Psoas muscle (tissue), 8 donors: ENCODE results near the gene C16orf87. TPM values are rescaled to one million over a fixed set of nuclear protein-coding genes. Genes with fewer than 3 reads are reported as not detected.

Experiments
- ATAC-seq, 4 donors: fragments of 200-7000 bp; cut with Tn5 transposase; one replicate each; pipeline ENCODE4 v1.9.1; 2020; ENCODE audit warnings: moderate library complexity in 3 of 4, mild to moderate bottlenecking in 2 of 4
- DNase-seq, 2 donors: peaks; one replicate each; pipeline ENCODE4 v3.0.0-alpha.2; 2020
- H3K27ac ChIP-seq: fragments of 200-600 bp; one replicate; pipeline ENCODE4 v1.8.0; 2022
- H3K27me3 ChIP-seq, 3 donors: fragments of 200-600 bp in 1 of 3; one replicate each; pipeline versions ENCODE4 v1.6.1 to v1.8.0; 2013 to 2022; ENCODE audit warnings: low read length in 2 of 3, mild to moderate bottlenecking in 2 of 3, moderate library complexity in 1 of 3; ENCODE audit not compliant: insufficient read depth in 3 of 3
- H3K36me3 ChIP-seq, 2 donors: fragments of 200-600 bp in 1 of 2; one replicate each; pipeline versions ENCODE4 v1.6.1 to v1.8.0; 2013 to 2022; ENCODE audit warnings: low read depth in 1 of 2, mild to moderate bottlenecking in 1 of 2, moderate library complexity in 1 of 2; ENCODE audit not compliant: insufficient read depth in 1 of 2
- H3K4me1 ChIP-seq: fragments of 200-600 bp; one replicate; pipeline ENCODE4 v1.8.0; 2022
- H3K4me3 ChIP-seq: fragments of 200-600 bp; one replicate; pipeline ENCODE4 v1.8.0; 2022; ENCODE audit warnings: mild to moderate bottlenecking
- H3K9me3 ChIP-seq: fragments of 200-600 bp; one replicate; pipeline ENCODE4 v1.8.0; 2022
- CTCF ChIP-seq: fragments of 200-600 bp; IDR thresholded peaks from one replicate; pipeline ENCODE4 v1.8.0; 2022; ENCODE audit warnings: antibody characterized with exemption
- WGBS, 3 donors: extraction: QIAGEN DNeasy Blood & Tissue Kit; methylation state at CpG; one replicate each; pipeline versions ENCODE4 v1.1.6 to v1.1.7; 2013; 5-methylcytosine and 5-hydroxymethylcytosine counted together
- intact Hi-C, 2 donors: fragments of 100-400 bp; cut with DNase I; formaldehyde crosslinking; loops; one replicate each; pipeline versions ENCODE4 v1.11.0 to v1.14.2; 2022
- polyA plus RNA-seq, 3 donors: library from polyadenylated mRNA; stranded (reverse); fragments of 200-250 nt; gene quantifications; one replicate each; pipeline ENCODE4 v1.2.3, GENCODE V29; 2013
- total RNA-seq, 4 donors: library from RNA; stranded (reverse); fragmentation: NEBNext Ultra II Directional in 2 of 4; extraction: Animal tissue kit (Norgen Biotek cat#: 25700) in 2 of 4; gene quantifications; one replicate each; pipeline versions ENCODE4 v1.2.1 to v1.2.4, GENCODE V29; 2021 to 2023
- donor health status: healthy with polysubstance abuse.
- donor health status: DM: no; HTN: no; CAD: no; lungs with moderate emphysema.
- donor health status: Bipolar disorder and iron deficiency.
- donor health status: healthy.
- donor health status: DM: yes; HTN: yes; CAD: no.
- donor health status: DM: no; HTN: no; CAD: no.
- donor health status: DM: no; HTN: no; CAD: no.
- donor health status: DM: yes; HTN: yes; CAD: no.

The C16orf87 gene
- total and polyA plus RNA-seq, 7 donors = 5.8 to 29.4 (median 20.1) TPM

- peak; percentile 82 to 90 (median 87) for ATAC-seq
- WGBS, 3 donors = 26 to 35% (median 31%) methylated on average over 6 of the region's 6 CpGs
Observed at GRCh38 chr16:46857368-46857945, 26.5 kb upstream of the C16orf87 start.

GRCh38 chr16:46855389-46855788 is 24.4 kb upstream of the C16orf87 start:
- ATAC-seq (no peak), DNase-seq (no peak)
- intact Hi-C loops = loop anchor here (1.0 to 2.0 kb wide), 2 partner anchors 53 kb away; no protein-coding TSS in a partner anchor
- Histone ChIP-seq H3K9me3 (no peaks in the 10 kb centered on the region), H3K4me3 (no peak overlapping the region), H3K27me3 (no peaks in the 10 kb centered on the region), H3K36me3 (no peaks in the 10 kb centered on the region), H3K4me1 (peaks cover 12% of the 10 kb centered on the region), H3K27ac (no peak overlapping the region)
- 80 to 93% (median 83%) methylated on average over 4 of the region's 4 CpGs for WGBS, 3 donors
- no peak for TF ChIP-seq CTCF

More at GRCh38 chr16:46857368-46857945, 26.5 kb upstream of the C16orf87 start:
- peak in 1 of 2 donors; percentile 62 for DNase-seq
- H3K4me3 ChIP-seq = no peak overlapping the region
- H3K27ac ChIP-seq = peak overlapping the region; percentile 83
- H3K27me3 ChIP-seq = no peaks in the 10 kb centered on the region
- no peaks in the 10 kb centered on the region for H3K36me3 ChIP-seq
- no peaks in the 10 kb centered on the region for H3K9me3 ChIP-seq
- peak; percentile 56 for TF ChIP-seq CTCF
- peaks cover 12% of the 10 kb centered on the region for H3K4me1 ChIP-seq
- intact Hi-C loops = no loop called here

DNA sequence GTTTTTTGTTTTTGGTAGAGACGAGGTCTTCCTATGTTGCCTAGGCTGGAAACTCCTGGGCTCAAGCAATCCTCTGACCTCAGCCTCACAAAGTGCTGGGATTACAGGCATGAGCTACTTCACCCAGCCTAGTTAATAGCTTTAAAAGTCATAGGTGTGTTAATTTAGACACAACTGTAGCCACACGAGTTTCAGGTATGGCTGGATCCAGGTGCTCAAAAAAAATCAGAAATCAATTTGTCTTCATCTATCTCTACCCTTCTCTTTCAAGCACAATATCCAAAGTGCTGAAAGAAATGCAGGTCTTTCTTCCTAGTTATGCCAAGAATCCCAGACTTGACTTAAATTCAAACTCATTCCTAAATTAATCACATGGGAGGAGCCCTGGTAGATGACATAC is 23.9 kb upstream of the C16orf87 start:
- WGBS, 3 donors = 92 to 95% (median 94%) methylated on average over 2 of the region's 2 CpGs
- ATAC-seq = no peak
- H3K27me3 ChIP-seq = no peaks in the 10 kb centered on the region
- DNase-seq = no peak
- H3K36me3 ChIP-seq = no peaks in the 10 kb centered on the region
- intact Hi-C loops = loop anchor here (1.0 to 5.0 kb wide), 3 partner anchors 53 to 72 kb away; no protein-coding TSS in a partner anchor
- H3K27ac ChIP-seq = no peak overlapping the region
- H3K4me3 ChIP-seq = no peak overlapping the region
- TF ChIP-seq CTCF = no peak
- no peaks in the 10 kb centered on the region for H3K9me3 ChIP-seq
- H3K4me1 ChIP-seq = peaks cover 12% of the 10 kb centered on the region

DNA sequence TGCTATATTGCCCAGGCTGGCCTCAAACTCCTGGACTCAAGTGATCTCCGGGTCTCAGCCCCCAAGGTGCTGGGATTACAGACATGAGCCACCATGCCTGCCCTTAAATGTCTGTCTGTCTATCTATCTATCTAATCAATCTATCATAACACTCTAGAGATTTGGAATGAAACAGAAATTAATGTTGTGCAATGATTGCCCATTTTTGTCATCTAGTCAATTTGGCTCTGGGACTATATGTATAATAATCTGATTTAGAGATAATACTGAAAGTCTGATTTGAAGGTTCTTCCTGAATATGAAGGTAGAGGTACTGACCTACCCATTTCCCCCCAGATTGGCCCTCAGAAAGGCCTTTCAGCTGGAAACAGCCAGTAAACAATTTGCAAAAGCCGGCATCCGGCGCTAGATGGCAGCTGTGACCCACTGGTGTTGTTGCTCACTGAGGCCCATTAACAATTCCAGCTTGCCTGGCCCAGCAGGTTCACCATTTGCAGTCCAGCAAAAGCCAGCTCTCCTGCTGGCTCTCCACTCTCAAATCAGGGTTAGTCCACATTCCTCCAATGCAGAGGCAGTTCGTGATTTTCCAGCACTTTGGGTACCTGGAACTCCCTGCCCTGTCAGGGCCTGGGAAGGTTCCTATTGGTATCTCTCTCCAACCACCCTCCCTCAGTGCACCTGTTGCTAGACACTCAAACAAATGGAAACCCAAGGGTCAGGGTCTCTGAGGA is 22.9 kb upstream of the C16orf87 start:
- Histone ChIP-seq H3K36me3 (no peaks in the 10 kb centered on the region), H3K4me1 (peaks cover 12% of the 10 kb centered on the region), H3K27ac (no peak overlapping the region), H3K4me3 (no peak overlapping the region), H3K9me3 (no peaks in the 10 kb centered on the region), H3K27me3 (no peaks in the 10 kb centered on the region)
- DNase-seq (peak; percentile 71 to 85), ATAC-seq (peak; percentile 77 to 88 (median 78))
- WGBS, 3 donors = 16 to 22% (median 20%) methylated on average over 5 of the region's 5 CpGs
- TF ChIP-seq CTCF = peak; percentile 86
- intact Hi-C loops = loop anchor here (2.0 to 5.0 kb wide), 2 partner anchors 55 to 73 kb away; no protein-coding TSS in a partner anchor
